Thymus (tissue), 14 donors: ENCODE data around the gene COPG1. TPM values are rescaled to one million over a fixed set of nuclear protein-coding genes. Genes with fewer than 3 reads are reported as not detected.

Experiments used
- DNase-seq, 9 donors: peaks; one replicate each; pipeline ENCODE4 v3.0.0-alpha.2; 2013; ENCODE audit warnings: low spot score in 9 of 9, low read depth in 6 of 9, missing footprints in 1 of 9
- H3K27ac ChIP-seq, 2 donors: one replicate each; pipeline ENCODE4 v1.5.1; 2013; ENCODE audit warnings: control low read depth in 1 of 2, low read depth in 1 of 2, low read length in 1 of 2, mild to moderate bottlenecking in 1 of 2, moderate library complexity in 1 of 2
- H3K27me3 ChIP-seq, 2 donors: one replicate each; pipeline ENCODE4 v1.5.1; 2013; ENCODE audit warnings: low read length in 1 of 2; ENCODE audit not compliant: control insufficient read depth in 2 of 2, insufficient read depth in 1 of 2
- H3K36me3 ChIP-seq, 2 donors: one replicate each; pipeline ENCODE4 v1.5.1; 2013; ENCODE audit warnings: low read length in 1 of 2, mild to moderate bottlenecking in 1 of 2, moderate library complexity in 1 of 2; ENCODE audit not compliant: control insufficient read depth in 2 of 2, insufficient read depth in 2 of 2
- H3K4me1 ChIP-seq, 2 donors: one replicate each; pipeline ENCODE4 v1.5.1; 2013; ENCODE audit warnings: low read length in 2 of 2; ENCODE audit not compliant: control insufficient read depth in 2 of 2, insufficient read depth in 2 of 2
- H3K4me3 ChIP-seq, 2 donors: one replicate each; pipeline ENCODE4 v1.5.1; 2013; ENCODE audit warnings: low read length in 2 of 2, control low read depth in 1 of 2, mild to moderate bottlenecking in 1 of 2
- H3K9me3 ChIP-seq, 2 donors: one replicate each; pipeline ENCODE4 v1.5.1; 2013; ENCODE audit warnings: low read length in 1 of 2, mild to moderate bottlenecking in 1 of 2; ENCODE audit not compliant: control insufficient read depth in 2 of 2, insufficient read depth in 1 of 2
- WGBS: extraction: QIAGEN DNeasy Blood & Tissue Kit; methylation state at CpG from one replicate; pipeline ENCODE4 v1.1.7; 2013; 5-methylcytosine and 5-hydroxymethylcytosine counted together
- long read RNA-seq, 10 donors: transcript quantifications; one replicate each; lab custom pipeline, GENCODE V29; 2026
- polyA plus RNA-seq: library from polyadenylated mRNA; stranded (reverse); fragments of 200-250 nt; gene quantifications from one replicate; pipeline ENCODE4 v1.2.3, GENCODE V29; 2013
- total RNA-seq: library from RNA; stranded (reverse); fragments of 120-200 nt; gene quantifications from one replicate; pipeline ENCODE4 v1.2.4, GENCODE V29; 2013
- donor health status: healthy.

COPG1 gene
- total RNA-seq (74.7 TPM), polyA plus RNA-seq (70.8 TPM)
- long read RNA-seq, donor 1, partial matches to known transcripts, result 0 of 2 reads
- long read RNA-seq, donor 1, other reads (novel, unspliced or antisense), result 0 of 2 reads
- long read RNA-seq, donor 2, transcript COPG1-201 (24 exons, 3,078 nt), result major isoform, 15 of 23 reads
- long read RNA-seq, donor 2, partial matches to known transcripts, result 0 of 23 reads
- long read RNA-seq, donor 2, other reads (novel, unspliced or antisense), result 8 of 23 reads
- long read RNA-seq, donor 3, transcript COPG1-201 (24 exons, 3,078 nt), result major isoform, 5 of 8 reads
- long read RNA-seq, donor 3, partial matches to known transcripts, result 0 of 8 reads
- long read RNA-seq, donor 3, other reads (novel, unspliced or antisense), result 0 of 8 reads
- long read RNA-seq, donor 4, partial matches to known transcripts, result 0 of 4 reads
- long read RNA-seq, donor 4, other reads (novel, unspliced or antisense), result 0 of 4 reads
- long read RNA-seq, donor 5, transcript COPG1-201 (24 exons, 3,078 nt), result major isoform, 9 of 16 reads
- long read RNA-seq, donor 5, partial matches to known transcripts, result 0 of 16 reads
- long read RNA-seq, donor 5, other reads (novel, unspliced or antisense), result 6 of 16 reads
- long read RNA-seq, donor 6, partial matches to known transcripts, result 45 of 56 reads
- long read RNA-seq, donor 6, other reads (novel, unspliced or antisense), result 5 of 56 reads
- long read RNA-seq, donor 7, transcript COPG1-201 (24 exons, 3,078 nt), result major isoform, 6 of 6 reads
- long read RNA-seq, donor 7, partial matches to known transcripts, result 0 of 6 reads
- long read RNA-seq, donor 7, other reads (novel, unspliced or antisense), result 0 of 6 reads
- long read RNA-seq, donor 8, result 0 reads
- long read RNA-seq, donor 9, partial matches to known transcripts, result 0 of 2 reads
- long read RNA-seq, donor 9, other reads (novel, unspliced or antisense), result 0 of 2 reads
- long read RNA-seq, donor 10, partial matches to known transcripts, result 0 of 2 reads
- long read RNA-seq, donor 10, other reads (novel, unspliced or antisense), result 0 of 2 reads

GRCh38 chr3:129249284-129250065 is at the start of gene COPG1:
COPG1 (plus strand) TSS chr3:129249606; CDS start chr3:129249710, 104 bp downstream.
- Histone ChIP-seq H3K27ac (peak within 1 kb of the TSS; percentile 68 to 93), H3K4me3 (peak within 1 kb of the TSS; percentile 57 to 99), H3K4me1 (peaks cover 10 to 21% of the 10 kb centered on the region in 2 donors), H3K27me3 (no peaks in the 10 kb centered on the region), H3K36me3 (peaks cover 21 to 22% of the 10 kb centered on the region in 2 donors), H3K9me3 (peaks cover 0 to 5% of the 10 kb centered on the region in 2 donors)
- under 1% methylated on average over 48 of the region's 48 CpGs for WGBS
- DNase-seq, result peak; percentile 80 to 96 (median 94)

- DNase-seq, result no peak
- no peaks in the 10 kb centered on the region for H3K9me3 ChIP-seq
- H3K27ac ChIP-seq, result no peak overlapping the region
- no peaks in the 10 kb centered on the region for H3K27me3 ChIP-seq
- no peak overlapping the region for H3K4me3 ChIP-seq
- H3K36me3 ChIP-seq, result no peaks in the 10 kb centered on the region
- 94% methylated on average over 2 of the region's 2 CpGs for WGBS
- H3K4me1 ChIP-seq, result no peaks in the 10 kb centered on the region
Observed at GRCh38 chr3:129204473-129204872, 44.9 kb upstream of the COPG1 start.

- no peaks in the 10 kb centered on the region for H3K4me1 ChIP-seq
- H3K27me3 ChIP-seq, result no peaks in the 10 kb centered on the region
- no peak for DNase-seq
- H3K36me3 ChIP-seq, result no peaks in the 10 kb centered on the region
- no peak overlapping the region for H3K4me3 ChIP-seq
- no peak overlapping the region for H3K27ac ChIP-seq
- WGBS, result 95% methylated on average over 8 of the region's 8 CpGs
- no peaks in the 10 kb centered on the region for H3K9me3 ChIP-seq
Observed at GRCh38 chr3:129205109-129205832, 44.1 kb upstream of the COPG1 start.

- DNase-seq, result no peak
- Histone ChIP-seq H3K4me1 (peaks cover 0 to 3% of the 10 kb centered on the region in 2 donors), H3K4me3 (no peak overlapping the region), H3K36me3 (no peaks in the 10 kb centered on the region), H3K27me3 (no peaks in the 10 kb centered on the region), H3K9me3 (no peaks in the 10 kb centered on the region), H3K27ac (no peak overlapping the region)
- 91% methylated on average over 4 of the region's 4 CpGs for WGBS
Observed at GRCh38 chr3:129207479-129207878, 41.9 kb upstream of the COPG1 start.

- H3K36me3 ChIP-seq, result no peaks in the 10 kb centered on the region
- no peaks in the 10 kb centered on the region for H3K9me3 ChIP-seq
- no peak for DNase-seq
- 95% methylated on average over 1 of the region's 1 CpG for WGBS
- H3K27ac ChIP-seq, result no peak overlapping the region
- no peak overlapping the region for H3K4me3 ChIP-seq
- H3K27me3 ChIP-seq, result no peaks in the 10 kb centered on the region
- peaks cover 0 to 3% of the 10 kb centered on the region in 2 donors for H3K4me1 ChIP-seq
Observed at GRCh38 chr3:129211345-129211744, 38.1 kb upstream of the COPG1 start.

- H3K4me1 ChIP-seq, result peaks cover 0 to 3% of the 10 kb centered on the region in 2 donors
- H3K36me3 ChIP-seq, result no peaks in the 10 kb centered on the region
- WGBS, result 88% methylated on average over 6 of the region's 6 CpGs
- no peak overlapping the region for H3K4me3 ChIP-seq
- H3K27ac ChIP-seq, result no peak overlapping the region
- H3K27me3 ChIP-seq, result no peaks in the 10 kb centered on the region
- no peak for DNase-seq
- H3K9me3 ChIP-seq, result no peaks in the 10 kb centered on the region
Observed at GRCh38 chr3:129211772-129212171, 37.6 kb upstream of the COPG1 start.

- WGBS, result 99% methylated on average over 5 of the region's 5 CpGs
- H3K9me3 ChIP-seq, result no peaks in the 10 kb centered on the region
- peaks cover 0 to 3% of the 10 kb centered on the region in 2 donors for H3K4me1 ChIP-seq
- H3K27me3 ChIP-seq, result no peaks in the 10 kb centered on the region
- no peaks in the 10 kb centered on the region for H3K36me3 ChIP-seq
- no peak for DNase-seq
- H3K4me3 ChIP-seq, result no peak overlapping the region
- H3K27ac ChIP-seq, result no peak overlapping the region
Observed at GRCh38 chr3:129213238-129213637, 36.2 kb upstream of the COPG1 start.

GRCh38 chr3:129218742-129219141 is 30.7 kb upstream of the COPG1 start:
- H3K27me3 ChIP-seq, result no peaks in the 10 kb centered on the region
- no peaks in the 10 kb centered on the region for H3K9me3 ChIP-seq
- no peak for DNase-seq
- 99% methylated on average over 2 of the region's 2 CpGs for WGBS
- H3K4me3 ChIP-seq, result no peak overlapping the region
- H3K36me3 ChIP-seq, result no peaks in the 10 kb centered on the region
- no peaks in the 10 kb centered on the region for H3K4me1 ChIP-seq
- H3K27ac ChIP-seq, result no peak overlapping the region
